Hepatocyte (in vitro differentiated cells): ENCODE measurements around the gene WLS.

Source experiments
- CTCF ChIP-seq: fragments of 200-600 bp; sonication (generic); IDR thresholded peaks from 2 replicates; pipeline ENCODE4 v1.5.1; 2016; ENCODE audit warnings: antibody characterized with exemption, mild to moderate bottlenecking; ENCODE audit not compliant: poor library complexity
- EZH2 ChIP-seq: fragments of 200-600 bp; sonication (generic); IDR thresholded peaks from 2 replicates; pipeline ENCODE4 v1.6.1; 2016; ENCODE audit warnings: antibody characterized with exemption, mild to moderate bottlenecking, borderline replicate concordance
- EZH2phosphoT487 ChIP-seq: fragments of 200-600 bp; sonication (generic); IDR thresholded peaks from one replicate; pipeline ENCODE4 v1.6.1; 2018; ENCODE audit warnings: antibody characterized with exemption, mild to moderate bottlenecking, low read depth, moderate library complexity; ENCODE audit not compliant: unreplicated experiment, severe bottlenecking

DNA sequence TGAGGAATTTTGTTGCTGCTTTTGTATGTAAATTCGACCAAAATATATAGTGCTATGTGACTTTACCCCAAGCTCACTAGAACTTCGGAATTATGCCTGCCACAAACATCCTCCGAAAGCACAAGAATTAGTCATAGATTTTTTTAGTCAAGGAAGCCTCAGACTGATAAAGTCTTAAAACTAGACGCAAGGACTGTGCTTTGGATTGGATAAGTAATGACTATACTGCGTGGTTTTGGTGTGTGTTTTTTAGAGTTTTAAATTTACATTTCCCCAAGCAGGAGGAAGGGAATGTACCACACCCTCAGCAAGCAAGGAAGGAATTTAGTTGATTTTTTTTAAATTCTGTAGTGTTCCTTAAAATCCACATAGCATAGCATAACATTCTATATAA lies 10.3 kb downstream of the WLS start:
- TF ChIP-seq EZH2 = no peak
- no peak for TF ChIP-seq CTCF
- TF ChIP-seq EZH2phosphoT487 = no peak
